Peyer's patch (tissue), 4 donors: ENCODE measurements around the gene PRRG1.

Experiments
- POLR2A ChIP-seq, 2 donors: fragments of 450-650 bp; IDR thresholded peaks; one replicate each; pipeline ENCODE4 v1.5.1; 2017; ENCODE audit warnings: antibody characterized with exemption in 2 of 2, mild to moderate bottlenecking in 2 of 2, moderate library complexity in 2 of 2
- TF ChIP-seq, protein P1 (sequence below), 6 experiments: fragments of 450-650 bp in 4 of 6; fragments of 200-600 bp in 2 of 6; sonication (generic) in 1 of 6; IDR thresholded peaks; one replicate each; pipeline ENCODE4 v1.5.1; 2017 to 2019; ENCODE audit warnings: antibody characterized with exemption in 6 of 6, mild to moderate bottlenecking in 3 of 6, moderate library complexity in 1 of 6

- TF ChIP-seq, protein P1, sequence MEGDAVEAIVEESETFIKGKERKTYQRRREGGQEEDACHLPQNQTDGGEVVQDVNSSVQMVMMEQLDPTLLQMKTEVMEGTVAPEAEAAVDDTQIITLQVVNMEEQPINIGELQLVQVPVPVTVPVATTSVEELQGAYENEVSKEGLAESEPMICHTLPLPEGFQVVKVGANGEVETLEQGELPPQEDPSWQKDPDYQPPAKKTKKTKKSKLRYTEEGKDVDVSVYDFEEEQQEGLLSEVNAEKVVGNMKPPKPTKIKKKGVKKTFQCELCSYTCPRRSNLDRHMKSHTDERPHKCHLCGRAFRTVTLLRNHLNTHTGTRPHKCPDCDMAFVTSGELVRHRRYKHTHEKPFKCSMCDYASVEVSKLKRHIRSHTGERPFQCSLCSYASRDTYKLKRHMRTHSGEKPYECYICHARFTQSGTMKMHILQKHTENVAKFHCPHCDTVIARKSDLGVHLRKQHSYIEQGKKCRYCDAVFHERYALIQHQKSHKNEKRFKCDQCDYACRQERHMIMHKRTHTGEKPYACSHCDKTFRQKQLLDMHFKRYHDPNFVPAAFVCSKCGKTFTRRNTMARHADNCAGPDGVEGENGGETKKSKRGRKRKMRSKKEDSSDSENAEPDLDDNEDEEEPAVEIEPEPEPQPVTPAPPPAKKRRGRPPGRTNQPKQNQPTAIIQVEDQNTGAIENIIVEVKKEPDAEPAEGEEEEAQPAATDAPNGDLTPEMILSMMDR (IDR thresholded peaks at IDR 0.05) = no peak
- TF ChIP-seq POLR2A (IDR thresholded peaks at IDR 0.05) = no peak
Measured at GRCh38 chrX:37455381-37455780, 106.2 kb downstream of the PRRG1 start.
